NOMO-1 (cell line): ENCODE data around the gene CFI.

ENCODE experiments used
- DNase-seq, 2 experiments: peaks; one replicate each; lab custom pipeline; 2025; ENCODE audit not compliant: unreplicated experiment in 2 of 2; lab: John Stamatoyannopoulos, UW

CFI gene

GRCh38 chr4:109735566-109736365 lies 66.0 kb downstream of the CFI start:
- no peak for DNase-seq

- no peak for DNase-seq
Measured at GRCh38 chr4:109733728-109734127, 68.1 kb downstream of the CFI start.

- DNase-seq = no peak
Measured at GRCh38 chr4:109730619-109731545, 70.9 kb downstream of the CFI start.

- peak; percentile 38 to 55 for DNase-seq
Measured at GRCh38 chr4:109729718-109730618, 71.8 kb downstream of the CFI start, which contains the start of gene PLA2G12A. Gene PLA2G12A, minus strand, starts transcription at chr4:109730070. Its CDS starts 261 bp downstream, at chr4:109729809.

GRCh38 chr4:109729117-109729717 lies 72.6 kb downstream of the CFI start:
- peak in 1 of 2 experiments; percentile 47 for DNase-seq

- DNase-seq = no peak
Measured at GRCh38 chr4:109728385-109728784, 73.4 kb downstream of the CFI start.

- DNase-seq = peak in 1 of 2 experiments; percentile 13
Measured at GRCh38 chr4:109723110-109723509, 78.7 kb downstream of the CFI start.

GRCh38 chr4:109722357-109722756 lies 79.4 kb downstream of the CFI start:
- DNase-seq = no peak

- DNase-seq = no peak
Measured at GRCh38 chr4:109721033-109721432, 80.8 kb downstream of the CFI start.

- DNase-seq = no peak
Measured at GRCh38 chr4:109719604-109720003, 82.2 kb downstream of the CFI start.

GRCh38 chr4:109718759-109719158 lies 83.0 kb downstream of the CFI start:
- no peak for DNase-seq

GRCh38 chr4:109713500-109713899 lies 88.3 kb downstream of the CFI start:
- DNase-seq = no peak

GRCh38 chr4:109708990-109709389 lies 92.8 kb downstream of the CFI start:
- DNase-seq = no peak

GRCh38 chr4:109708435-109708834 lies 93.4 kb downstream of the CFI start:
- no peak for DNase-seq

- peak in 1 of 2 experiments; percentile 51 for DNase-seq
Measured at GRCh38 chr4:109703664-109704361, 98.0 kb downstream of the CFI start.

- peak; percentile 78 to 84 for DNase-seq
Measured at GRCh38 chr4:109702950-109703663, 98.7 kb downstream of the CFI start, which contains the start of gene CASP6. Gene CASP6, minus strand, starts transcription at chr4:109703445. Its CDS starts 50 bp downstream, at chr4:109703395.

- DNase-seq = no peak
Measured at GRCh38 chr4:109701566-109702410, 100.0 kb downstream of the CFI start.
